ENCODE results near the gene AGO1. TPM values are rescaled to one million over a fixed set of nuclear protein-coding genes. Genes with fewer than 3 reads are reported as not detected.

Gene AGO1
- total and polyA plus RNA-seq, 2 of the 13 experiments (the other 11 are each of a cell fraction or from before 2014, with no cell fraction given), result 9.2 to 18.6 TPM

DNA sequence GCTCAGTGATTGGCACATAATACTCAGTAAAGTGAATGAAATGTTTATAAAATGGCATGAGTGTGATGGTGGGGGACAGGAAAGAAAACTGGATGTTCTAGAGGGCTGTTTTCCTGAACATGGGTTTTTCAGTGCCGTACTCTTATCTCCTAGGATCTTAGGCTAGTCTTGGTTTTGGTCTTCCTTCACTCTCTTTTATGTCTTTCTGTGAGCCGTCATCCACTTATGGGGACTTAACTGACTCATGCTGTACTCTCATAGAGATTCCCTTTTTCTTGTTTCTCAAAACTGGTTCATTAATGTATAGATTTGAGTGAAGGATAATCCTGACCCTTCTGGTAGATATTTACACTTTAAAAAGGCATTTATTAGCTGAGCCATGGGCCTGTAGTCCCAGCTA, 64.5 kb downstream of the AGO1 start (continued):
- TF ChIP-seq, protein P1, sequence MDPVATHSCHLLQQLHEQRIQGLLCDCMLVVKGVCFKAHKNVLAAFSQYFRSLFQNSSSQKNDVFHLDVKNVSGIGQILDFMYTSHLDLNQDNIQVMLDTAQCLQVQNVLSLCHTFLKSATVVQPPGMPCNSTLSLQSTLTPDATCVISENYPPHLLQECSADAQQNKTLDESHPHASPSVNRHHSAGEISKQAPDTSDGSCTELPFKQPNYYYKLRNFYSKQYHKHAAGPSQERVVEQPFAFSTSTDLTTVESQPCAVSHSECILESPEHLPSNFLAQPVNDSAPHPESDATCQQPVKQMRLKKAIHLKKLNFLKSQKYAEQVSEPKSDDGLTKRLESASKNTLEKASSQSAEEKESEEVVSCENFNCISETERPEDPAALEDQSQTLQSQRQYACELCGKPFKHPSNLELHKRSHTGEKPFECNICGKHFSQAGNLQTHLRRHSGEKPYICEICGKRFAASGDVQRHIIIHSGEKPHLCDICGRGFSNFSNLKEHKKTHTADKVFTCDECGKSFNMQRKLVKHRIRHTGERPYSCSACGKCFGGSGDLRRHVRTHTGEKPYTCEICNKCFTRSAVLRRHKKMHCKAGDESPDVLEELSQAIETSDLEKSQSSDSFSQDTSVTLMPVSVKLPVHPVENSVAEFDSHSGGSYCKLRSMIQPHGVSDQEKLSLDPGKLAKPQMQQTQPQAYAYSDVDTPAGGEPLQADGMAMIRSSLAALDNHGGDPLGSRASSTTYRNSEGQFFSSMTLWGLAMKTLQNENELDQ (CRISPR knock-in tag; IDR thresholded peaks at IDR 0.05; ENCODE audit: borderline replicate concordance), result no peak
- TF ChIP-seq, protein P2, sequence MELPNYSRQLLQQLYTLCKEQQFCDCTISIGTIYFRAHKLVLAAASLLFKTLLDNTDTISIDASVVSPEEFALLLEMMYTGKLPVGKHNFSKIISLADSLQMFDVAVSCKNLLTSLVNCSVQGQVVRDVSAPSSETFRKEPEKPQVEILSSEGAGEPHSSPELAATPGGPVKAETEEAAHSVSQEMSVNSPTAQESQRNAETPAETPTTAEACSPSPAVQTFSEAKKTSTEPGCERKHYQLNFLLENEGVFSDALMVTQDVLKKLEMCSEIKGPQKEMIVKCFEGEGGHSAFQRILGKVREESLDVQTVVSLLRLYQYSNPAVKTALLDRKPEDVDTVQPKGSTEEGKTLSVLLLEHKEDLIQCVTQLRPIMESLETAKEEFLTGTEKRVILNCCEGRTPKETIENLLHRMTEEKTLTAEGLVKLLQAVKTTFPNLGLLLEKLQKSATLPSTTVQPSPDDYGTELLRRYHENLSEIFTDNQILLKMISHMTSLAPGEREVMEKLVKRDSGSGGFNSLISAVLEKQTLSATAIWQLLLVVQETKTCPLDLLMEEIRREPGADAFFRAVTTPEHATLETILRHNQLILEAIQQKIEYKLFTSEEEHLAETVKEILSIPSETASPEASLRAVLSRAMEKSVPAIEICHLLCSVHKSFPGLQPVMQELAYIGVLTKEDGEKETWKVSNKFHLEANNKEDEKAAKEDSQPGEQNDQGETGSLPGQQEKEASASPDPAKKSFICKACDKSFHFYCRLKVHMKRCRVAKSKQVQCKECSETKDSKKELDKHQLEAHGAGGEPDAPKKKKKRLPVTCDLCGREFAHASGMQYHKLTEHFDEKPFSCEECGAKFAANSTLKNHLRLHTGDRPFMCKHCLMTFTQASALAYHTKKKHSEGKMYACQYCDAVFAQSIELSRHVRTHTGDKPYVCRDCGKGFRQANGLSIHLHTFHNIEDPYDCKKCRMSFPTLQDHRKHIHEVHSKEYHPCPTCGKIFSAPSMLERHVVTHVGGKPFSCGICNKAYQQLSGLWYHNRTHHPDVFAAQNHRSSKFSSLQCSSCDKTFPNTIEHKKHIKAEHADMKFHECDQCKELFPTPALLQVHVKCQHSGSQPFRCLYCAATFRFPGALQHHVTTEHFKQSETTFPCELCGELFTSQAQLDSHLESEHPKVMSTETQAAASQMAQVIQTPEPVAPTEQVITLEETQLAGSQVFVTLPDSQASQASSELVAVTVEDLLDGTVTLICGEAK (IDR thresholded peaks at IDR 0.05), result no peak
- TF ChIP-seq, protein P2 (CRISPR knock-in tag; IDR thresholded peaks at IDR 0.05), result no peak
- TF ChIP-seq, protein P3, sequence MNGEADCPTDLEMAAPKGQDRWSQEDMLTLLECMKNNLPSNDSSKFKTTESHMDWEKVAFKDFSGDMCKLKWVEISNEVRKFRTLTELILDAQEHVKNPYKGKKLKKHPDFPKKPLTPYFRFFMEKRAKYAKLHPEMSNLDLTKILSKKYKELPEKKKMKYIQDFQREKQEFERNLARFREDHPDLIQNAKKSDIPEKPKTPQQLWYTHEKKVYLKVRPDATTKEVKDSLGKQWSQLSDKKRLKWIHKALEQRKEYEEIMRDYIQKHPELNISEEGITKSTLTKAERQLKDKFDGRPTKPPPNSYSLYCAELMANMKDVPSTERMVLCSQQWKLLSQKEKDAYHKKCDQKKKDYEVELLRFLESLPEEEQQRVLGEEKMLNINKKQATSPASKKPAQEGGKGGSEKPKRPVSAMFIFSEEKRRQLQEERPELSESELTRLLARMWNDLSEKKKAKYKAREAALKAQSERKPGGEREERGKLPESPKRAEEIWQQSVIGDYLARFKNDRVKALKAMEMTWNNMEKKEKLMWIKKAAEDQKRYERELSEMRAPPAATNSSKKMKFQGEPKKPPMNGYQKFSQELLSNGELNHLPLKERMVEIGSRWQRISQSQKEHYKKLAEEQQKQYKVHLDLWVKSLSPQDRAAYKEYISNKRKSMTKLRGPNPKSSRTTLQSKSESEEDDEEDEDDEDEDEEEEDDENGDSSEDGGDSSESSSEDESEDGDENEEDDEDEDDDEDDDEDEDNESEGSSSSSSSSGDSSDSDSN (CRISPR knock-in tag; IDR thresholded peaks at IDR 0.05), result no peak
- no peak for TF ChIP-seq ZNF431 (CRISPR knock-in tag; IDR thresholded peaks at IDR 0.05; ENCODE audit: borderline replicate concordance, low read depth)
- TF ChIP-seq, protein P4, sequence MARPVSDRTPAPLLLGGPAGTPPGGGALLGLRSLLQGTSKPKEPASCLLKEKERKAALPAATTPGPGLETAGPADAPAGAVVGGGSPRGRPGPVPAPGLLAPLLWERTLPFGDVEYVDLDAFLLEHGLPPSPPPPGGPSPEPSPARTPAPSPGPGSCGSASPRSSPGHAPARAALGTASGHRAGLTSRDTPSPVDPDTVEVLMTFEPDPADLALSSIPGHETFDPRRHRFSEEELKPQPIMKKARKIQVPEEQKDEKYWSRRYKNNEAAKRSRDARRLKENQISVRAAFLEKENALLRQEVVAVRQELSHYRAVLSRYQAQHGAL (CRISPR knock-in tag; IDR thresholded peaks at IDR 0.05; ENCODE audit: not compliant biosample characterization), result no peak
- TF ChIP-seq ZNF660 (CRISPR knock-in tag; IDR thresholded peaks at IDR 0.05; ENCODE audit: borderline replicate concordance, low read depth), result no peak
- TF ChIP-seq, protein P5, sequence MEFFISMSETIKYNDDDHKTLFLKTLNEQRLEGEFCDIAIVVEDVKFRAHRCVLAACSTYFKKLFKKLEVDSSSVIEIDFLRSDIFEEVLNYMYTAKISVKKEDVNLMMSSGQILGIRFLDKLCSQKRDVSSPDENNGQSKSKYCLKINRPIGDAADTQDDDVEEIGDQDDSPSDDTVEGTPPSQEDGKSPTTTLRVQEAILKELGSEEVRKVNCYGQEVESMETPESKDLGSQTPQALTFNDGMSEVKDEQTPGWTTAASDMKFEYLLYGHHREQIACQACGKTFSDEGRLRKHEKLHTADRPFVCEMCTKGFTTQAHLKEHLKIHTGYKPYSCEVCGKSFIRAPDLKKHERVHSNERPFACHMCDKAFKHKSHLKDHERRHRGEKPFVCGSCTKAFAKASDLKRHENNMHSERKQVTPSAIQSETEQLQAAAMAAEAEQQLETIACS (CRISPR knock-in tag; IDR thresholded peaks at IDR 0.05), result no peak
- no peak for TF ChIP-seq ELF4 (CRISPR knock-in tag; IDR thresholded peaks at IDR 0.05; ENCODE audit: borderline replicate concordance)
